Thyroid gland (tissue), 4 donors: ENCODE results near the gene RRP12.

ENCODE experiments used
- POLR2A ChIP-seq, 2 donors: fragments of 450-650 bp; IDR thresholded peaks; one replicate each; pipeline ENCODE4 v1.6.1; 2017; ENCODE audit warnings: antibody characterized with exemption in 2 of 2, mild to moderate bottlenecking in 2 of 2, moderate library complexity in 1 of 2
- TF ChIP-seq, protein P1 (sequence below), 6 experiments: fragments of 200-600 bp in 3 of 6; fragments of 450-650 bp in 3 of 6; sonication (generic) in 3 of 6; IDR thresholded peaks; one replicate each; pipeline ENCODE4 v1.5.1; 2016 to 2019; ENCODE audit warnings: antibody characterized with exemption in 6 of 6, mild to moderate bottlenecking in 2 of 6, inconsistent platforms in 1 of 6, moderate library complexity in 1 of 6

- no peak for TF ChIP-seq POLR2A (IDR thresholded peaks at IDR 0.05)
- TF ChIP-seq, protein P1, sequence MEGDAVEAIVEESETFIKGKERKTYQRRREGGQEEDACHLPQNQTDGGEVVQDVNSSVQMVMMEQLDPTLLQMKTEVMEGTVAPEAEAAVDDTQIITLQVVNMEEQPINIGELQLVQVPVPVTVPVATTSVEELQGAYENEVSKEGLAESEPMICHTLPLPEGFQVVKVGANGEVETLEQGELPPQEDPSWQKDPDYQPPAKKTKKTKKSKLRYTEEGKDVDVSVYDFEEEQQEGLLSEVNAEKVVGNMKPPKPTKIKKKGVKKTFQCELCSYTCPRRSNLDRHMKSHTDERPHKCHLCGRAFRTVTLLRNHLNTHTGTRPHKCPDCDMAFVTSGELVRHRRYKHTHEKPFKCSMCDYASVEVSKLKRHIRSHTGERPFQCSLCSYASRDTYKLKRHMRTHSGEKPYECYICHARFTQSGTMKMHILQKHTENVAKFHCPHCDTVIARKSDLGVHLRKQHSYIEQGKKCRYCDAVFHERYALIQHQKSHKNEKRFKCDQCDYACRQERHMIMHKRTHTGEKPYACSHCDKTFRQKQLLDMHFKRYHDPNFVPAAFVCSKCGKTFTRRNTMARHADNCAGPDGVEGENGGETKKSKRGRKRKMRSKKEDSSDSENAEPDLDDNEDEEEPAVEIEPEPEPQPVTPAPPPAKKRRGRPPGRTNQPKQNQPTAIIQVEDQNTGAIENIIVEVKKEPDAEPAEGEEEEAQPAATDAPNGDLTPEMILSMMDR (IDR thresholded peaks at IDR 0.05), result no peak
Measured at GRCh38 chr10:97307441-97307840, 93.7 kb downstream of the RRP12 start.
